Liver (tissue), 9 donors: ENCODE measurements around the gene FZD7. TPM values are rescaled to one million over a fixed set of nuclear protein-coding genes. Genes with fewer than 3 reads are reported as not detected.

Experiments used
- DNase-seq: peaks from one replicate; pipeline ENCODE4 v3.0.0-alpha.2; 2017; ENCODE audit warnings: low spot score
- H3K27ac ChIP-seq, 2 donors: one replicate each; pipeline ENCODE4 v1.7.0; 2013; ENCODE audit warnings: inconsistent platforms in 2 of 2, low read length in 2 of 2, control low read depth in 1 of 2, low read depth in 1 of 2, mild to moderate bottlenecking in 1 of 2
- H3K27me3 ChIP-seq, 4 donors: one replicate each; pipeline versions ENCODE4 v1.6.1 to v1.7.0; 2013; ENCODE audit warnings: low read length in 3 of 4, inconsistent platforms in 1 of 4, mild to moderate bottlenecking in 1 of 4, moderate library complexity in 1 of 4; ENCODE audit not compliant: control insufficient read depth in 4 of 4, insufficient read depth in 4 of 4
- H3K36me3 ChIP-seq, 4 donors: one replicate each; pipeline versions ENCODE4 v1.6.1 to v1.7.0; 2013; ENCODE audit warnings: low read length in 3 of 4, mild to moderate bottlenecking in 3 of 4, low read depth in 1 of 4, moderate library complexity in 1 of 4; ENCODE audit not compliant: control insufficient read depth in 4 of 4, insufficient read depth in 3 of 4
- H3K4me1 ChIP-seq, 4 donors: one replicate each; pipeline versions ENCODE4 v1.6.1 to v1.7.0; 2013; ENCODE audit warnings: low read length in 3 of 4, mild to moderate bottlenecking in 3 of 4, moderate library complexity in 1 of 4; ENCODE audit not compliant: control insufficient read depth in 4 of 4, insufficient read depth in 4 of 4
- H3K4me3 ChIP-seq, 3 donors: one replicate each; pipeline versions ENCODE4 v1.6.1 to v1.7.0; 2013; ENCODE audit warnings: low read length in 3 of 3, control low read depth in 1 of 3, low read depth in 1 of 3, mild to moderate bottlenecking in 1 of 3
- H3K9ac ChIP-seq, 2 donors: one replicate each; pipeline ENCODE4 v1.7.0; 2013; ENCODE audit warnings: low read length in 2 of 2, mild to moderate bottlenecking in 2 of 2, moderate library complexity in 2 of 2, control low read depth in 1 of 2, low read depth in 1 of 2
- H3K9me3 ChIP-seq, 4 donors: one replicate each; pipeline versions ENCODE4 v1.6.1 to v1.7.0; 2013; ENCODE audit warnings: low read length in 3 of 4; ENCODE audit not compliant: control insufficient read depth in 4 of 4
- ATF3 ChIP-seq: IDR thresholded peaks from 2 replicates; pipeline ENCODE4 v1.6.1; 2016; ENCODE audit warnings: antibody characterized with exemption
- EGR1 ChIP-seq, 2 donors: IDR thresholded peaks; 2 replicates each; pipeline ENCODE4 v1.6.1; 2016 to 2018; ENCODE audit warnings: antibody characterized with exemption in 2 of 2, low read depth in 2 of 2
- FOXA1 ChIP-seq: IDR thresholded peaks from 2 replicates; pipeline ENCODE4 v1.6.1; 2016; ENCODE audit warnings: antibody characterized with exemption
- FOXA2 ChIP-seq: IDR thresholded peaks from 2 replicates; pipeline ENCODE4 v1.6.1; 2016; ENCODE audit warnings: antibody characterized with exemption
- GABPA ChIP-seq, 2 donors: IDR thresholded peaks in 1 of 2; conservative IDR thresholded peaks in 1 of 2; 2 replicates each; pipeline ENCODE4 v1.6.1; 2016; ENCODE audit warnings: antibody characterized with exemption in 2 of 2, mild to moderate bottlenecking in 1 of 2, moderate library complexity in 1 of 2
- HNF4A ChIP-seq, 2 donors: conservative IDR thresholded peaks; 2 replicates each; pipeline ENCODE4 v1.6.1; 2016; ENCODE audit warnings: antibody characterized with exemption in 2 of 2, mild to moderate bottlenecking in 2 of 2
- HNF4G ChIP-seq: IDR thresholded peaks from 2 replicates; pipeline ENCODE4 v1.6.1; 2016; ENCODE audit warnings: antibody characterized with exemption
- JUND ChIP-seq, 2 donors: IDR thresholded peaks; 2 replicates each; pipeline ENCODE4 v1.6.1; 2016; ENCODE audit warnings: antibody characterized with exemption in 2 of 2
- NR2F2 ChIP-seq: IDR thresholded peaks from 2 replicates; pipeline ENCODE4 v1.6.1; 2016; ENCODE audit warnings: antibody characterized with exemption
- RAD21 ChIP-seq, 2 donors: IDR thresholded peaks; 2 replicates each; pipeline ENCODE4 v1.6.1; 2016; ENCODE audit warnings: antibody characterized with exemption in 2 of 2, mild to moderate bottlenecking in 2 of 2
- RXRA ChIP-seq, 2 donors: IDR thresholded peaks; 2 replicates each; pipeline ENCODE4 v1.6.1; 2017 to 2018; ENCODE audit warnings: antibody characterized with exemption in 2 of 2, mild to moderate bottlenecking in 1 of 2
- SP1 ChIP-seq: IDR thresholded peaks from 2 replicates; pipeline ENCODE4 v1.6.1; 2018; ENCODE audit warnings: antibody characterized with exemption, mild to moderate bottlenecking
- TAF1 ChIP-seq: conservative IDR thresholded peaks from 2 replicates; pipeline ENCODE4 v1.6.1; 2016; ENCODE audit warnings: antibody characterized with exemption, mild to moderate bottlenecking
- WGBS: extraction: QIAGEN DNeasy Blood & Tissue Kit; methylation state at CpG from one replicate; pipeline ENCODE4 v1.1.7; 2013; 5-methylcytosine and 5-hydroxymethylcytosine counted together
- polyA plus RNA-seq, 2 donors: library from polyadenylated mRNA; stranded (reverse) in 1 of 2; unstranded in 1 of 2; fragments of 200-250 nt in 1 of 2; fragments of >200 nt in 1 of 2; fragmentation: Nextera tagmentation in 1 of 2; extraction: Ambion mirVana in 1 of 2; gene quantifications; one replicate each; pipeline versions ENCODE4 v1.2.1 to v1.2.3, GENCODE V29; 2013 to 2015
- total RNA-seq, 2 donors: library from RNA; depleted of rRNA; stranded (reverse); fragments of >200 nt; gene quantifications; one replicate each; pipeline ENCODE4 v1.2.3, GENCODE V29; 2014
- TF ChIP-seq, protein P1 (sequence below): IDR thresholded peaks from 2 replicates; pipeline ENCODE4 v1.6.1; 2016; ENCODE audit warnings: antibody characterized with exemption
- TF ChIP-seq, protein P2 (sequence below): IDR thresholded peaks from 2 replicates; pipeline ENCODE4 v1.6.1; 2016; ENCODE audit warnings: antibody characterized with exemption, mild to moderate bottlenecking
- TF ChIP-seq, protein P3 (sequence below): IDR thresholded peaks from 2 replicates; pipeline ENCODE4 v1.6.1; 2016; ENCODE audit warnings: antibody characterized with exemption
- donor health status: healthy.
- donor health status: healthy.
- donor health status: healthy.
- donor health status: healthy.
- donor health status: healthy.

Gene FZD7
- total and polyA plus RNA-seq, 4 donors = 0.21 to 1.5 (median 0.92) TPM

- 59% methylated on average over 8 of the region's 8 CpGs for WGBS
- TF ChIP-seq FOXA2 (no peak), NR2F2 (no peak), JUND (IDR thresholded peaks at IDR 0.05) (no peak), TAF1 (no peak)
- TF ChIP-seq, protein P1, sequence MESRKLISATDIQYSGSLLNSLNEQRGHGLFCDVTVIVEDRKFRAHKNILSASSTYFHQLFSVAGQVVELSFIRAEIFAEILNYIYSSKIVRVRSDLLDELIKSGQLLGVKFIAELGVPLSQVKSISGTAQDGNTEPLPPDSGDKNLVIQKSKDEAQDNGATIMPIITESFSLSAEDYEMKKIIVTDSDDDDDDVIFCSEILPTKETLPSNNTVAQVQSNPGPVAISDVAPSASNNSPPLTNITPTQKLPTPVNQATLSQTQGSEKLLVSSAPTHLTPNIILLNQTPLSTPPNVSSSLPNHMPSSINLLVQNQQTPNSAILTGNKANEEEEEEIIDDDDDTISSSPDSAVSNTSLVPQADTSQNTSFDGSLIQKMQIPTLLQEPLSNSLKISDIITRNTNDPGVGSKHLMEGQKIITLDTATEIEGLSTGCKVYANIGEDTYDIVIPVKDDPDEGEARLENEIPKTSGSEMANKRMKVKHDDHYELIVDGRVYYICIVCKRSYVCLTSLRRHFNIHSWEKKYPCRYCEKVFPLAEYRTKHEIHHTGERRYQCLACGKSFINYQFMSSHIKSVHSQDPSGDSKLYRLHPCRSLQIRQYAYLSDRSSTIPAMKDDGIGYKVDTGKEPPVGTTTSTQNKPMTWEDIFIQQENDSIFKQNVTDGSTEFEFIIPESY = no peak
- H3K27ac ChIP-seq = no peak overlapping the region
- DNase-seq = no peak
- H3K36me3 ChIP-seq = no peaks in the 10 kb centered on the region
- no peak overlapping the region for H3K4me3 ChIP-seq
- no peaks in the 10 kb centered on the region for H3K9me3 ChIP-seq
- H3K9ac ChIP-seq = no peak overlapping the region
- H3K4me1 ChIP-seq = no peaks in the 10 kb centered on the region
- no peaks in the 10 kb centered on the region for H3K27me3 ChIP-seq
These were observed 47.8 kb upstream of the FZD7 start for GRCh38 chr2:201985728-201986462.

GRCh38 chr2:201986463-201986735 lies 47.3 kb upstream of the FZD7 start:
- Histone ChIP-seq H3K4me1 (no peaks in the 10 kb centered on the region), H3K9me3 (no peaks in the 10 kb centered on the region), H3K27me3 (no peaks in the 10 kb centered on the region), H3K9ac (no peak overlapping the region), H3K36me3 (no peaks in the 10 kb centered on the region), H3K4me3 (no peak overlapping the region), H3K27ac (no peak overlapping the region)
- DNase-seq = no peak
- 93% methylated on average over 5 of the region's 5 CpGs for WGBS
- TF ChIP-seq JUND (IDR thresholded peaks at IDR 0.05) (no peak), GABPA (IDR thresholded peaks at IDR 0.05 in 1 of 2, conservative IDR thresholded peaks at IDR 0.05 in 1 of 2) (no peak), HNF4G (no peak), SP1 (no peak), ATF3 (no peak), EGR1 (IDR thresholded peaks at IDR 0.05; ENCODE audit: low read depth in 2 of 2) (no peak)

GRCh38 chr2:201987426-201987825 lies 46.2 kb upstream of the FZD7 start:
- no peak overlapping the region for H3K4me3 ChIP-seq
- 90% methylated on average over 2 of the region's 2 CpGs for WGBS
- TF ChIP-seq, protein P1 = no peak
- TF ChIP-seq, protein P2, sequence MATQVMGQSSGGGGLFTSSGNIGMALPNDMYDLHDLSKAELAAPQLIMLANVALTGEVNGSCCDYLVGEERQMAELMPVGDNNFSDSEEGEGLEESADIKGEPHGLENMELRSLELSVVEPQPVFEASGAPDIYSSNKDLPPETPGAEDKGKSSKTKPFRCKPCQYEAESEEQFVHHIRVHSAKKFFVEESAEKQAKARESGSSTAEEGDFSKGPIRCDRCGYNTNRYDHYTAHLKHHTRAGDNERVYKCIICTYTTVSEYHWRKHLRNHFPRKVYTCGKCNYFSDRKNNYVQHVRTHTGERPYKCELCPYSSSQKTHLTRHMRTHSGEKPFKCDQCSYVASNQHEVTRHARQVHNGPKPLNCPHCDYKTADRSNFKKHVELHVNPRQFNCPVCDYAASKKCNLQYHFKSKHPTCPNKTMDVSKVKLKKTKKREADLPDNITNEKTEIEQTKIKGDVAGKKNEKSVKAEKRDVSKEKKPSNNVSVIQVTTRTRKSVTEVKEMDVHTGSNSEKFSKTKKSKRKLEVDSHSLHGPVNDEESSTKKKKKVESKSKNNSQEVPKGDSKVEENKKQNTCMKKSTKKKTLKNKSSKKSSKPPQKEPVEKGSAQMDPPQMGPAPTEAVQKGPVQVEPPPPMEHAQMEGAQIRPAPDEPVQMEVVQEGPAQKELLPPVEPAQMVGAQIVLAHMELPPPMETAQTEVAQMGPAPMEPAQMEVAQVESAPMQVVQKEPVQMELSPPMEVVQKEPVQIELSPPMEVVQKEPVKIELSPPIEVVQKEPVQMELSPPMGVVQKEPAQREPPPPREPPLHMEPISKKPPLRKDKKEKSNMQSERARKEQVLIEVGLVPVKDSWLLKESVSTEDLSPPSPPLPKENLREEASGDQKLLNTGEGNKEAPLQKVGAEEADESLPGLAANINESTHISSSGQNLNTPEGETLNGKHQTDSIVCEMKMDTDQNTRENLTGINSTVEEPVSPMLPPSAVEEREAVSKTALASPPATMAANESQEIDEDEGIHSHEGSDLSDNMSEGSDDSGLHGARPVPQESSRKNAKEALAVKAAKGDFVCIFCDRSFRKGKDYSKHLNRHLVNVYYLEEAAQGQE = no peak
- TF ChIP-seq HNF4G (no peak), TAF1 (no peak), ATF3 (no peak), GABPA (IDR thresholded peaks at IDR 0.05 in 1 of 2, conservative IDR thresholded peaks at IDR 0.05 in 1 of 2) (no peak), FOXA2 (no peak), FOXA1 (no peak), RAD21 (IDR thresholded peaks at IDR 0.05) (no peak), SP1 (no peak), RXRA (IDR thresholded peaks at IDR 0.05) (no peak), NR2F2 (no peak), HNF4A (conservative IDR thresholded peaks at IDR 0.05) (no peak), EGR1 (IDR thresholded peaks at IDR 0.05; ENCODE audit: low read depth in 2 of 2) (no peak)
- TF ChIP-seq, protein P3, sequence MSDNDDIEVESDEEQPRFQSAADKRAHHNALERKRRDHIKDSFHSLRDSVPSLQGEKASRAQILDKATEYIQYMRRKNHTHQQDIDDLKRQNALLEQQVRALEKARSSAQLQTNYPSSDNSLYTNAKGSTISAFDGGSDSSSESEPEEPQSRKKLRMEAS = no peak
- H3K27ac ChIP-seq = no peak overlapping the region
- H3K9me3 ChIP-seq = no peaks in the 10 kb centered on the region
- no peak for DNase-seq
- no peak overlapping the region for H3K9ac ChIP-seq
- no peaks in the 10 kb centered on the region for H3K36me3 ChIP-seq
- H3K27me3 ChIP-seq = no peaks in the 10 kb centered on the region
- no peaks in the 10 kb centered on the region for H3K4me1 ChIP-seq
